HL-60/S4 (cell line): ENCODE results near the gene NLGN1.

ENCODE experiments used
- in situ Hi-C: fragments of 300-500 bp; cut with MboI; formaldehyde crosslinking; loops from 2 replicates; pipeline ENCODE4 v1.14.3; 2022; ENCODE audit warnings: low sequenced_read_pairs

The NLGN1 gene

GRCh38 chr3:174126990-174127758 is 729.6 kb downstream of the NLGN1 start:
- in situ Hi-C loops, result no loop called here

GRCh38 chr3:174132006-174132405 is 734.5 kb downstream of the NLGN1 start:
- in situ Hi-C loops, result no loop called here

- in situ Hi-C loops, result no loop called here
Observed at GRCh38 chr3:174132421-174133042, 735.0 kb downstream of the NLGN1 start.

GRCh38 chr3:174146008-174146407 is 748.5 kb downstream of the NLGN1 start:
- in situ Hi-C loops, result no loop called here

GRCh38 chr3:174147798-174148197 is 750.3 kb downstream of the NLGN1 start:
- in situ Hi-C loops, result no loop called here

GRCh38 chr3:174153871-174154270 is 756.3 kb downstream of the NLGN1 start:
- in situ Hi-C loops, result no loop called here

- in situ Hi-C loops, result no loop called here
Observed at GRCh38 chr3:174156200-174156599, 758.7 kb downstream of the NLGN1 start.

- in situ Hi-C loops, result no loop called here
Observed at GRCh38 chr3:174158674-174159073, 761.1 kb downstream of the NLGN1 start.

- in situ Hi-C loops, result no loop called here
Observed at GRCh38 chr3:174159604-174160003, 762.1 kb downstream of the NLGN1 start.

GRCh38 chr3:174162550-174162949 is 765.0 kb downstream of the NLGN1 start:
- in situ Hi-C loops, result no loop called here

- in situ Hi-C loops, result no loop called here
Observed at GRCh38 chr3:174168026-174168425, 770.5 kb downstream of the NLGN1 start.

GRCh38 chr3:174168538-174169254 is 771.2 kb downstream of the NLGN1 start:
- in situ Hi-C loops, result no loop called here

- in situ Hi-C loops, result no loop called here
Observed at GRCh38 chr3:174169736-174170135, 772.2 kb downstream of the NLGN1 start.

- in situ Hi-C loops, result no loop called here
Observed at GRCh38 chr3:174170248-174170647, 772.7 kb downstream of the NLGN1 start.

GRCh38 chr3:174186377-174186989 is 788.9 kb downstream of the NLGN1 start:
- in situ Hi-C loops, result no loop called here

GRCh38 chr3:174191380-174191779 is 793.8 kb downstream of the NLGN1 start:
- in situ Hi-C loops, result no loop called here

GRCh38 chr3:174191895-174192294 is 794.4 kb downstream of the NLGN1 start:
- in situ Hi-C loops, result no loop called here

GRCh38 chr3:174192471-174192870 is 794.9 kb downstream of the NLGN1 start:
- in situ Hi-C loops, result no loop called here

- in situ Hi-C loops, result no loop called here
Observed at GRCh38 chr3:174193604-174194003, 796.1 kb downstream of the NLGN1 start.

- in situ Hi-C loops, result no loop called here
Observed at GRCh38 chr3:174197416-174197815, 799.9 kb downstream of the NLGN1 start.

- in situ Hi-C loops, result no loop called here
Observed at GRCh38 chr3:174198199-174198598, 800.7 kb downstream of the NLGN1 start.
